GM20000 (cell line): ENCODE measurements around the gene PLA2G12B.
"Not testable (repeated sequence)": the region's sequence is repeated elsewhere in the genome, so short reads cannot be mapped to it uniquely, and the experiment has no call there.

ENCODE experiments used
- DNase-seq: peaks from one replicate; pipeline ENCODE4 v3.0.0; 2012; ENCODE audit warnings: low spot score
- CTCF ChIP-seq: IDR thresholded peaks from 2 replicates; pipeline ENCODE4 v1.5.1; 2012; ENCODE audit warnings: mild to moderate bottlenecking, control low read depth; ENCODE audit errors: extremely low read depth, missing control alignments

The PLA2G12B gene

GRCh38 chr10:72913287-72913686 is 41.3 kb downstream of the PLA2G12B start:
- DNase-seq: no peak
- TF ChIP-seq CTCF: no peak

- no peak for TF ChIP-seq CTCF
These were observed 41.9 kb downstream of the PLA2G12B start for GRCh38 chr10:72912736-72913135.

GRCh38 chr10:72911758-72912157 is 42.8 kb downstream of the PLA2G12B start:
- TF ChIP-seq CTCF: no peak
- no peak for DNase-seq

More at GRCh38 chr10:72912736-72913135, 41.9 kb downstream of the PLA2G12B start:
- no peak for DNase-seq

GRCh38 chr10:72910705-72911104 is 43.9 kb downstream of the PLA2G12B start:
- no peak for TF ChIP-seq CTCF
- DNase-seq: no peak

- TF ChIP-seq CTCF: no peak
- DNase-seq: no peak
These were observed 48.2 kb downstream of the PLA2G12B start for GRCh38 chr10:72906446-72906845.

- TF ChIP-seq CTCF: no peak
- no peak for DNase-seq
These were observed 49.8 kb downstream of the PLA2G12B start for GRCh38 chr10:72904806-72905205.

- not testable (repeated sequence) for DNase-seq
These were observed 50.6 kb downstream of the PLA2G12B start for GRCh38 chr10:72903941-72904446.

- DNase-seq: no peak
- TF ChIP-seq CTCF: no peak
These were observed 55.1 kb downstream of the PLA2G12B start for GRCh38 chr10:72899545-72899944.
